GM21390 (cell line): ENCODE measurements around the gene BRD4.

ENCODE experiments used
- ATAC-seq: cut with Tn5 transposase; IDR thresholded peaks from one replicate; pipeline ENCODE4 v1.9.1; 2021; ENCODE audit not compliant: unreplicated experiment

Gene BRD4

GRCh38 chr19:15250640-15250993 is 81.7 kb downstream of the BRD4 start:
- ATAC-seq: no peak

- ATAC-seq: no peak
These were observed 82.2 kb downstream of the BRD4 start for GRCh38 chr19:15249972-15250639.

GRCh38 chr19:15249528-15249874 is 82.8 kb downstream of the BRD4 start:
- no peak for ATAC-seq

GRCh38 chr19:15248648-15249527 is 83.5 kb downstream of the BRD4 start:
- ATAC-seq: no peak

GRCh38 chr19:15248106-15248505 is 84.2 kb downstream of the BRD4 start:
- ATAC-seq: no peak

GRCh38 chr19:15247107-15248014 is 85.0 kb downstream of the BRD4 start:
- no peak for ATAC-seq

GRCh38 chr19:15246198-15246481 is 86.2 kb downstream of the BRD4 start:
- no peak for ATAC-seq

GRCh38 chr19:15245370-15246197 is 86.8 kb downstream of the BRD4 start:
- no peak for ATAC-seq

- ATAC-seq: no peak
These were observed 87.5 kb downstream of the BRD4 start for GRCh38 chr19:15244808-15245207.

GRCh38 chr19:15244106-15244803 is 88.1 kb downstream of the BRD4 start:
- no peak for ATAC-seq

- no peak for ATAC-seq
These were observed 88.9 kb downstream of the BRD4 start for GRCh38 chr19:15243236-15243957.

- ATAC-seq: no peak
These were observed 91.0 kb downstream of the BRD4 start for GRCh38 chr19:15241259-15241910.

- ATAC-seq: no peak
These were observed 91.8 kb downstream of the BRD4 start for GRCh38 chr19:15240515-15240914.

- no peak for ATAC-seq
These were observed 92.9 kb downstream of the BRD4 start for GRCh38 chr19:15239337-15239949.

- no peak for ATAC-seq
These were observed 93.6 kb downstream of the BRD4 start for GRCh38 chr19:15238639-15239155.

GRCh38 chr19:15237759-15238638 is 94.3 kb downstream of the BRD4 start:
- no peak for ATAC-seq

GRCh38 chr19:15236886-15237285 is 95.5 kb downstream of the BRD4 start:
- no peak for ATAC-seq
